Lower leg skin (tissue), 3 donors: ENCODE results near the gene INTS6L.

ENCODE experiments used
- POLR2A ChIP-seq, 2 donors: fragments of 450-650 bp; IDR thresholded peaks; one replicate each; pipeline ENCODE4 v1.6.1; 2016 to 2017; ENCODE audit warnings: antibody characterized with exemption in 2 of 2, mild to moderate bottlenecking in 1 of 2, moderate library complexity in 1 of 2
- TF ChIP-seq, protein P1 (sequence below), 3 donors: fragments of 450-650 bp; IDR thresholded peaks; one replicate each; pipeline ENCODE4 v1.5.1; 2016; ENCODE audit warnings: antibody characterized with exemption in 3 of 3, mild to moderate bottlenecking in 3 of 3, moderate library complexity in 2 of 3

DNA sequence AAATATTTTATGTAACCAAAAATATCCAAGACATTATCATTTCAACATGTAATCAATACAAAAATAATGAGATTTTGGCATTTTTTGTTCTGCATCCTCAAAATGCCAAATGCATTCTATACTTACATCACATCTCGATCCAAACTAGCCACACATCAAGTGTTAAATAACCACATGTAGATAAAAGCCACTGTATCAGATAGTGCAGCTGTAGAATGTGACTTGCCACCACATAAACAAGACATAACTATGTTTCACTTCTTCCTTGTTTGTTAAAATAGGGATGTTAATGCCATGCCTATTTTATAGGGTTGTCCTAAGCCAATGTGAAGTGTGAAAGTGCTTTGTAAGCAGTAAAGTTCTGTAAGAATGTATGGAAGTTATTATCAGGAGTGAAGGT, 20.9 kb downstream of the INTS6L start:
- TF ChIP-seq, protein P1, sequence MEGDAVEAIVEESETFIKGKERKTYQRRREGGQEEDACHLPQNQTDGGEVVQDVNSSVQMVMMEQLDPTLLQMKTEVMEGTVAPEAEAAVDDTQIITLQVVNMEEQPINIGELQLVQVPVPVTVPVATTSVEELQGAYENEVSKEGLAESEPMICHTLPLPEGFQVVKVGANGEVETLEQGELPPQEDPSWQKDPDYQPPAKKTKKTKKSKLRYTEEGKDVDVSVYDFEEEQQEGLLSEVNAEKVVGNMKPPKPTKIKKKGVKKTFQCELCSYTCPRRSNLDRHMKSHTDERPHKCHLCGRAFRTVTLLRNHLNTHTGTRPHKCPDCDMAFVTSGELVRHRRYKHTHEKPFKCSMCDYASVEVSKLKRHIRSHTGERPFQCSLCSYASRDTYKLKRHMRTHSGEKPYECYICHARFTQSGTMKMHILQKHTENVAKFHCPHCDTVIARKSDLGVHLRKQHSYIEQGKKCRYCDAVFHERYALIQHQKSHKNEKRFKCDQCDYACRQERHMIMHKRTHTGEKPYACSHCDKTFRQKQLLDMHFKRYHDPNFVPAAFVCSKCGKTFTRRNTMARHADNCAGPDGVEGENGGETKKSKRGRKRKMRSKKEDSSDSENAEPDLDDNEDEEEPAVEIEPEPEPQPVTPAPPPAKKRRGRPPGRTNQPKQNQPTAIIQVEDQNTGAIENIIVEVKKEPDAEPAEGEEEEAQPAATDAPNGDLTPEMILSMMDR (IDR thresholded peaks at IDR 0.05): no peak
- TF ChIP-seq POLR2A (IDR thresholded peaks at IDR 0.05): no peak
